ENCODE results near the gene OVAAL.
"Not testable (repeated sequence)": the region's sequence is repeated elsewhere in the genome, so short reads cannot be mapped to it uniquely, and the experiment has no call there.

The OVAAL gene

GRCh38 chr1:180540697-180541594, 17.8 kb upstream of the OVAAL start:
- DNase-seq (ENCODE audit: low read depth): no peak

DNA sequence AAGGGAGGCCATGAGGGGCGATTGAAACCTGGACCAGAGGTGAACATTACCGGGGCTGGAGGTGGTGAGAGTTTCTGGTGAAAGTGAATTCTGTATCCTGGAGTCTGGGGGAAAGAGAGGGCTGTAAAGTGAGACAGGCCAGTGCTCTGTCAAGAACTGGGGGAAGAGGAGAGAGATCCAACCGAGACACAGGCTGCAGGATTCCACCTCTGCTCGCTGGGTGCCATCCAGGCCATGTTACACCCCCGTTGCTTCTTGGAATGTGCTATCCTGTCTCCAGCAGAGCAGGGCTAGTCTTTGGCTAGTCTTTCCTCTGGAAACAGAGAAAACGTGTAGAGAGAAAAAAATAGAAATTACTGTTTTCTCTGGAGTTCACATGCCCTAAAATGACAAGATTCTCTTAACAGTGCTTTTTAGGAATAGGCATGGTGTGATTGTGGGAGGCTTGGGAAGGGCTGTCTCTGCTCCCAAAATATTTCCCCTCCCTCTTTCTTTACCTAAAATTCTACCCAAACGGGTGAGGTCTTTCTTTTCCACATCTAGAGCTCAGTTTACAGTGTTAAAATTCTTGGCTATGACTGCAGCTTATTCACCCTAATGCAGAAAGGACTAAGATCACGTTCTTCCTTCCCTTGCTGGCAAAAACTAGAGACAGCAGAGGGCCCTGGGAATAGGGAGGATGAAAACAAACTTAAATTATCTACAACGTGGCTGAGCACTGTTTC, 16.5 kb upstream of the OVAAL start:
- DNase-seq (ENCODE audit: low read depth): no peak

GRCh38 chr1:180542838-180543145, 16.0 kb upstream of the OVAAL start:
- no peak for DNase-seq (ENCODE audit: low read depth)

DNA sequence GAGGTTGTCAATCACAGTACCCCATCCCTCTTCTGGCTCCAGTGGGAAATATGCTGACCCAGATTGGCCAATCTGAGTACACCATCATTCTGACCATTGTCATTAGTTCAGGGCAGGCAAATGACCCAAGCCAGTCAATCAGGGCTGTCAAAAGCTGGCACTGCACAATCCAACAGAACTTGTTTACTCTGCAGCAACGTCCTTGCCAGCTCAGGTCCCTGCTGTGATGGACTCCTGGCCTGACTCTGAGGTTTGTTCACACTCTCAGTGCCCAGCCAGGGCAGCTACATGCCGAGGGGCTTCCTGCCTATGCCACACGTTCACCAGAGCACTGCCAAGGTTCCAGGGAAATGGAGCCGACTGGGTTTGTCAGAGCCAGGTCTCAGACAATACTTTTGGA, 14.7 kb upstream of the OVAAL start:
- no peak for DNase-seq (ENCODE audit: low read depth)

DNA sequence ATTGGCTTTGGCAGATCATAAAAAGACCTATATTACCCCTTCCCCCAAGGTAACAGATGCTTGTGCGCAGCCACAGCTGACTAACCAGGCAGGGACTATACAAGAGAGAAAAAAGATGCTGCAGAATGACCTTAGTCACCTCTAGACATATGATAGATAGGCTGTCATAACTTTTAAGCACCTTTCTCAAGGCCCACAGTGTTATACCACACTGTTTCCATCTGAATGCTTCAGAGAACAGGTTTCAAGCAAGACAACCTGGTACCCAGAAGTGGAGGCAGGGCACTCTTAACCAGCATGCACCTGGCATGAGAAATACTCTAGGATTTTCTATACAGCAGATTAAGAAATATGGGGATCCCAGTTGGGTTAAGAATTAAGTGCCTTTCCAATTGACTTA, 12.8 kb upstream of the OVAAL start:
- DNase-seq (ENCODE audit: low read depth): no peak

DNA sequence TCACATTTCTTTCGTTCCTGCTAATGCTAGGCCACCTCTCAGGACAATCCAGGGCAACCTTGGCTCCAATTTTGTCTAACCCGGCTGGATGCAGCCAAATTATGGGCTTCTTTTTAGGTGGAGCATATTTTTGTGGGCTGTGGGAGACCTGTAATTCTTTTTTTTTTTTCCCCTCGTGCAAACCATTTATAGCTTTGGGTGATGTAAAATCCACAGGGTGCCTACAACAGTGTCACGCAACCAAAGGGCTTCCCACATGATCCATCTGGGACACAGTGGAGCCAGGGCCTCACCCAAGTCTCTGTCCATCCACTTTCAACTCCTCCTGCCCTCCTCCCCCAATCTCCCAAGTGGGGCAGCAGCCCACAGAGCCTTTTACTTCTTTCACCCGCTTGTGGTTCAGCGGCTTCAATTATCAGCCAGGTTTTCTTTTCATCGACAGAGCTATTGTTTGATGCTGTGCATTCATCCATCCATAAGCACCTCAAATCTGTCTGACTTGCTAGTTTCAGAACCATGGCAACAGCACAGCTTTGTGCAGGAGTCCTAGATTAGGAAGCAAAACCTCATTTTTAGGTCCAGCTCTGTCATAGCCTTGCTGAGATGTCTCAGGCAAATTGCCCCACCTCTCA, 10.0 kb upstream of the OVAAL start:
- no peak for DNase-seq (ENCODE audit: low read depth)

DNA sequence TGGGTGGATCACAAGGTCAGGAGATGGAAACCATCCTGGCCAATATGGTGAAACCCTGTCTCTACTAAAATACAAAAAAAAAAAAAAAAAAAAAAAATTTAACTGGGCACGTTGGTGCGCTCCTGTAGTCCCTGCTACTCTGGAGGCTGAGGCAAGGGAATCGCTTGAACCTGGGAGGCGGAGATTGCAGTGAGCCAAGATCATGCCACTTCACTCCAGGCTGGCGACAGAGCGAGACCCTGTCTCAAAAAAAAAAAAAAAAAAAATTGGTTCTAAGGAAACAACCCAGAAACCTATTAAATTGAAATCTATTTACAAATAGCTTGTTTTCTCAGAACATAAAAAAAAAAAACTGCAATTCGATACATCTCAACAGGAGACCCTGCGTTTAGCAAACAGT, 9.0 kb upstream of the OVAAL start:
- not testable (repeated sequence) for DNase-seq (ENCODE audit: low read depth)

DNA sequence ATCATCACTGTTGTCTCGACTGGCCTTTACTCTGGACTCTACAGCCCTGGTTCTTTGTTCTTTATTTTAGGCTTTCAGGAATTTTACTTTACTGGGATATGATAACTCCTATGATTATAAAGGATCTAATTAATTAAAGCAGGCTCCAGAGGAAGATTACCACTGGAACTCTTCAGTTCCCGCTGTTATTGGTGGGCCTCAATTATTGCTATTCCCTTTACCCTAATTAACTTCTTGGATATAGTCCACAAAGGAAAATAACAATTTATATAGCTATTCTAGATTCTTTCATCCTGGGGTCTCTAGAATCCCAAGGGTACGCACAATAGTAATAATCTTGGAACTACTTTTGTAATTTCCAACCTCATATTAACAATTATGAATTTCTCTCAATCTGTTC, 8.5 kb upstream of the OVAAL start:
- DNase-seq (ENCODE audit: low read depth): no peak

DNA sequence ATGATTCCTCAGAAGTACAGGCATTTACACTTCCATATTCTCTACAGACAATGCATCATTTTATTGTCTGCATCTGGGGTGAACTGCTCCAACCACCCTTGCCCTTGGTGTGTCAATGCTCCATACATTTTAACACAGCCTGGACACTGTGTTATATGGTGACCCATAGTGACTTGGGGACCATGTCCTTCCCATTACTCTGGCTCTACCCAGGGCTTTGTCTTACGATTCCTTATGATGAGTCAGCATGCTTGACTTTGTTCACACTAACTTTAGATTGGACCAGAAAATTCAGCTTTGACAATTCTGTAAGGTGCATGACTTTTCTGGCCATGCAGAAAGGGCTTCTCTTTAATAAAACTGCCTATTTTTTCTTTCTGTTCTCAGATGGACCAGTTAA, 6.8 kb upstream of the OVAAL start:
- DNase-seq (ENCODE audit: low read depth): no peak

DNA sequence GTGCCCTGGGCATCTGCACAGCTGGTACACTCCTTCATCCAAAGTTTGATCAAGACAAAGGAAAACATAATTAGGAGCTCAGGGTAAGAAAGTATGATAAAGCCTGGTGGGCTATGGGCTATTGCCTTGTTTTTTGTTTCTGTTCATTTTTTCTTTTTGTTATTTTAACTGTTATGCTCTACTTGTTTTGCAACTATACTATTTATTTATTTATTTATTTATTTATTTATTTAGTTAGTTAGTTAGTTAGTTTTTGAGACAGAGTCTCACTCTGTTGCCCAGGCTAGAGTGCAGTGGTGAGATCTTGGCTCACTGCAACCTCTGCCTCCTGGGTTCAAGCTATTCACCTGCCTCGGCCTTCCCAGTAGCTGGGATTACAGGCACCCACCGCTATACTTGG, 5.7 kb upstream of the OVAAL start:
- not testable (repeated sequence) for DNase-seq (ENCODE audit: low read depth)

DNA sequence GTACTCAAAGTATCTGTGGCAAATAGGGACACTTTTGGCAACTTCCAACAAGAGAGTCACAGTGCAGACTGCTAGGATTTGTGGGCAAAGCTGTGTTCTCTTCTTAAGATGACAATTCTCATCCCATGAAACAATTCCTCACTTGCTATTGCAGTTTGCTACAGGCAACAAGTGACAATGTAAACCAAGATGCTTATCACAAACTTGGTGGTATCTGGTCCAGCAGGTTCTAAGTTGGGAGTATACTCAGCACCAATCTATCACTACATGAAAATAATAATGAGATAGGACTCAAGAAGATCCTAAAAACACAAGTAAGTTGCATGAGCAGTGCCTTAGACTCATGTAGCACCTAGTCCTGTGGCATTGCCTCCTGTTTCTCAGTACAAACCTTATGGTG, 3.4 kb upstream of the OVAAL start:
- DNase-seq (ENCODE audit: low read depth): no peak

GRCh38 chr1:180560200-180560867, 1.6 kb downstream of the OVAAL start:
- no peak for DNase-seq (ENCODE audit: low read depth)

DNA sequence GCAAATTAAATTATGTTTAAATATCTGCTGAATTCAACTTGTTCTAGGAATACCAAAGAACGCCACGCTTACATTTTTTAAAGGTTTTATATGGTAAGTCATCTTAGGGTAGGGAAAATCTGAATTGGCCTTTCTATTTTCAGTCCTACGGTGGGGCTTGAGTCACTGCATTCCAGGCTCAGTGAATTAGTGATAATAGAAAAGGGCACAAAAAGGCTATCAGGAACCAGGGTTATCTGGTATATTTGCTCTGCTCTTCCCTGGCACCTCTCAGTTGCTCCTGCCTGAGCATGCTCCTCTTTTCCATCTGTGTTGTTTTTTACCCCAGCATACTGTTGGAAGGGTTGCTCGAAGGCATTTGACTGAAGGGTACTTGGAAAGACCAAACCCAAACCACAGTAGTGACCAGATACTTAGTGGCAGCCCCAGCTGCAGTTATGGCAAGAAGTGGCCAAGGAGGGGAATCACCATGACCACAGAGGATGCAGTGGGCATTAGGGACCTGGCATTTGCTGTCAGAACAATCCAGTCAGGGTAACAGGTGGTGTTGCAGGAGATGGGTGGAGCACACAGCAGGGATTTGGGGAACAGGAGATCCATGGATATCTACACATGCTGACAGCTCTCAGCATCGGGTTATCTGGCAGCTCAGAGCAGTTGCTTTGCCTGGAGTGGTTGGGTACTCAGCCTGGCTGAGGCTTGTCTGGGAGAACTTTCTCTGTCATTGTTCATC, 2.3 kb downstream of the OVAAL start:
- no peak for DNase-seq (ENCODE audit: low read depth)

DNA sequence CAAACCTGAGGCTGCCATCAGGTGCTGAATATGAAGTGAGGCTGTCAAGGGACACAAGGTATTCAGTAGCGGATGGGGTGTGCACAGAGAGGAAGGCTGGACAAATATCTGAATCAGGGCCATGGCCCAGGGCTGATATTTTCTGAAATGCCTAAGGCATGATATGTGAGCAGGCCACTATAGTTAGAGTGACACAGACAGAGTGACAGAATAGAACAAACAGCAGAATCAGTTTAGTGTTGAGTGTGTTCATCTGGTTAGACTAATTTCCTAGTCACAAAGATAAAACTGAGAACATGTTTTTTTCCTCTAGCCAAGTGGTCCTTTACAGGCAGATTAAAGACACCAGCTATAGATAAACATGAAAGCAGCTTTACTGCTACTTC, 3.9 kb downstream of the OVAAL start:
- no peak for DNase-seq (ENCODE audit: low read depth)

DNA sequence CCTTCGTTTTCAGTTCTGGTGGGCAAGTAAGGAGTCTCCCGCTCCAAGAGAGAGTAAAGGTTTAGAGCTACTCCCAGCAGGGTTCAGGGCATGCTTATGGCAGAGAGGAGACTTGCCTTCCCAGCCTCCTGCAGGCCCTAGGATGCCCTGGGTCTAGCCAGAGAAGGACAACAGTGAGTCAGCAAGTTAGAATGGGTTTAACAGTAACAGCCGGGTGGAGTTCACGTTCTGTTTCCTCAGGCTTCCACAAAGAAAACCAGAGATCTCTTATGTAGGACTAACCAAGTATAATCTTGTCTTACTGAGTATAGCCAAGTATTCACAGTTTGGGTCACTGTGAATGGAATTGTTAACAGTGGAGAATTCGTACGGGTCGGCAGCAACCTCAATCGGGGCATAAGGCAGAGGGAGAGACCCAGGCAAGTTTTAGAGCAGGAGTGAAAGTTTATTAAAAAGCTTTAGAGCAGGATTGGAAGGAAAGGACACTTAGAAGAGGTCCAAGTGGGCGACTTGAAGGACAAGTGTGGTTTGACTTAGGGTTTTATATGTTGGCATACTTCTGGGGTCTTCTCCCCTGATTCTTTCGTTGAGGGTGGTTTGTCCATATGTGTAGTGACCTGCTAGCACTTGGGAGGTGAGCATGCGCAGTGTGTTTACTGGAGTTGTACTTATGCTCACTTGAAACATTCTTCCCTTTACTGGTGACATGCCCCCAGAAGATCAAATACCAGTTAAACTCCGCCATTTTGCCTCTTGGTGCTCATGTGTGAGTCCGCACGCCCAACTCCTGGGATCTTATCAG, 4.5 kb downstream of the OVAAL start:
- no peak for DNase-seq (ENCODE audit: low read depth)

DNA sequence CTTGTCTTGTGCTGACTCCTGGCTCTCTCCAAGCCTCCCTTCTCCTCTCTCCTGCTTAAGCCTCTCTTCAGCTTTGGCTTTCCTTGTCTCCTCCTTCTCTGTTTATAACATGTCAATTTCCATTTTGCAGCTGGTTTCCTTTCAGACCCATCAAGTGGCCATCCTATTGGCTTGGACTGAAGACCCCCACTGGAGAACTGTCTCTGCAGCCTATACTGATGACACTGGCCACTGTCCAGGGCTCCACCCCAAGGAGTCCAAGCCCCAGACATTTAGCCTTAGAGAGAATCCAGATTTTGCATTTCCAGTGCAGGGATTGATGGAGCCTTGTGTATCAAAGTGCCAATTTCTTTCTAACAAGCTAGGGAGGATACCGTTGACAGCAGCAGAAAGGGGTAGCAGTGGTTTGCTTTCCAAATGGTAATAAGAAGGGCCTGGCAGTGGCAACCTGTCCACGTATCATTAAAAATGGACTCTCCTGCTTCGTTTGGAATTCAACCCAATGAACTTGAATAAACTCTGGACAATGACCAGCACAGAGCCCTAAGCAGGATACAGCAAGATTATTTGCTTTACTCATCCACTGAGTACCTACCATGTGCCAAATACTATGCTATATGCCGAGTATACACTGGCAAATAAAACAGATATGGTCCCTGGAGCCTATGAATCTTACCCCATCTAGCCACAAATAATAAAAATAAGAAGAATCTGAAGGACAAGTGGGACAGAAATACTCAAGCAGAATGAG, 6.5 kb downstream of the OVAAL start:
- DNase-seq (ENCODE audit: low read depth): no peak

DNA sequence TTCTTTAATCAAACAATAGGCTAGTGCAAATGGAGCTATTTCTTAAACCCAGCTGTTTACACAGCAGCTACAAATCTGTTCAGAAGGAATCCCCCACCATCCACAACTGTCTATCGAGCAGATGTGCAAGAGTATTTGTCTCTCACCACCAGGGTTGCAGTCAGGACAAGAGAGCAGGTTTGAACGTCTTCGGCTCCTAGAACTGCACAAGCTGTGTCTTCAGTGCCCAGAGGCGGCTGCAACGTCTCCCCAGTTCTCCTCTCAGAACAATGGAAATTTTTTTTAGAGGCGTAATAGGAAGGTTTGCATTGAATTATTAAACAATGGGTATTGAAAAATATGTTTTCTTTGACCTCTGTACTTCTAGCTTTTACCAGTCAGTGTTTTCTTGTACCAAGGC, 7.3 kb downstream of the OVAAL start:
- DNase-seq (ENCODE audit: low read depth): no peak

DNA sequence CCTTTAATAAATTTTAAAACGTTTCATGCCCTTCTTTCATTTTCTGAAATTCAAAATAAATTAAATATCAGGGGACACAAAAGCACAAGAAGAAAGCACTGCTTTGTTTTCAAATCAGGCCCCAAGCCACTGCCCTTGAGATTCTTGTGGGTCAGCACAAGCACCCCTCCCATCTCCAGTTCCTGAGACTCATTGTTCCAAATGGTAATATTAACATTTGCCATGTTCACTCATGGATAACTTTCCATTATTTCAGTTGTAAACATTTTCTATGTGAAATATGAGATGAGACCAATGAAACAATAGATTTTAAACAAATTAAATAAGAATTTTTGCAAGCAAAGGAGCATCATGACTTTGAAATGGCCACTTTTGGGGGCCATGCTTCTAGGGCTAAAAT, 7.7 kb downstream of the OVAAL start:
- DNase-seq (ENCODE audit: low read depth): no peak

DNA sequence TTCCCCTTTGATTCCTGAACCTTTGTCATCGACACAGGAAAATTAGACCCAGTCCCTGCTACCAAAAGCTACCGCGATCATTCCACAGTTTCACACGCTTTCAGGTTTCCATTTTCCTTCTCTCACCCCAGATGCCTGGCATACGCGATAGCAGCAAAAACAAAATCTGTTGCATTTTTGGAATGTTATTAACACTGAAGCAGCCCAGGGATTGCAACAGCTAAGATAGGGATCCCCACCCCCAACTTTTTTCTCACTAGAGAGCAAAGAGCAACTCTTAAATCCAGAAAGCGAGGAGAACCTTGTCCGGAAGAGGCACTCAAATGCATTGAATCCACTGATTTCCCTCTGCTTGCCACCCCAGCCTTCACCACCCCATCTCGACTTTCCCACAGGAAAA, 8.9 kb downstream of the OVAAL start:
- DNase-seq (ENCODE audit: low read depth): no peak

DNA sequence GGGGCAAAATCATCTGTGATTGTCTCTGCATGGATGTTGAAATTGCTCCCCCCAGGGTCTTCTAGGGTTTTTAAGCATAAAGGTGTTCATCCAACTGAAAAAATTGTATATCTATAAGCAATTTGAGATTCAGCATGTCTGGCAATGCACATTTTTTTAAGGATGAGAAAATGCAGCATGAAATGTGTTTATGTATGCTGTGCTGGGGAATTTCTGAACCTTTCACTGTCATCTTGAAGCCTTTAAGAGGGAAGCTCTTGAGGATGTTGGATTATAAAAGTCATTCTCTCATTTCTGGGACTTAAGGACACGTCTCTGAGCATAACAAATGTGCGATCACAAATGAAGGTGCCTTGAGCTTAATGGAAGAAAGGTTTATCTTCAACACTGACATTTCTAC, 9.4 kb downstream of the OVAAL start:
- no peak for DNase-seq (ENCODE audit: low read depth)
